Activated B cell treated with CpG ODN at 0.5 μM for 24 hours (primary cell): ENCODE measurements around the gene GTF2F2. TPM values are rescaled to one million over a fixed set of nuclear protein-coding genes. Genes with fewer than 3 reads are reported as not detected.

Source experiments
- ATAC-seq: fragments of 200-7000 bp; cut with Tn5 transposase; one replicate; pipeline ENCODE4 v1.10.0; 2021; ENCODE audit warnings: low read depth, mild to moderate bottlenecking, moderate library complexity
- CTCF ChIA-PET: fragments of 350-600 bp; sonication (Branson Sonifier 250); formaldehyde crosslinking; loops from one replicate; lab custom pipeline; 2021; ENCODE audit warnings: antibody characterized with exemption; lab: Charles Lee
- POLR2A ChIA-PET: fragments of 350-600 bp; sonication (Branson Sonifier 250); formaldehyde crosslinking; loops from one replicate; lab custom pipeline; 2021; ENCODE audit warnings: antibody characterized with exemption; lab: Charles Lee
- DNase-seq: peaks from one replicate; pipeline ENCODE4 v3.0.0; 2022
- H3K27ac Mint-ChIP-seq: one replicate; pipeline ENCODE4 v1.8.0; 2020; ENCODE audit warnings: mixed read lengths
- H3K27me3 Mint-ChIP-seq: one replicate; pipeline ENCODE4 v1.8.0; 2021; ENCODE audit warnings: mixed read lengths
- H3K36me3 Mint-ChIP-seq: one replicate; pipeline ENCODE4 v1.8.0; 2021; ENCODE audit warnings: low read depth, mixed read lengths
- H3K4me1 Mint-ChIP-seq: one replicate; pipeline ENCODE4 v1.8.0; 2021; ENCODE audit warnings: mixed read lengths
- H3K4me3 Mint-ChIP-seq: one replicate; pipeline ENCODE4 v1.8.0; 2020; ENCODE audit warnings: mild to moderate bottlenecking, mixed read lengths
- H3K9me3 Mint-ChIP-seq: one replicate; pipeline ENCODE4 v1.8.0; 2020; ENCODE audit warnings: mixed read lengths
- CTCF ChIP-seq: fragments of 200-600 bp; IDR thresholded peaks from one replicate; pipeline ENCODE4 v1.8.0; 2022; ENCODE audit warnings: antibody characterized with exemption, mild to moderate bottlenecking
- intact Hi-C: fragments of 100-400 bp; cut with micrococcal nuclease; formaldehyde crosslinking; loops from one replicate; pipeline ENCODE4 v1.15.1; 2024
- total RNA-seq: library from RNA; stranded (reverse); gene quantifications from 2 replicates; pipeline ENCODE4 v1.2.3, GENCODE V29; 2022

GTF2F2 gene
- total RNA-seq, 1 donor from 2014 or later: 19.8 TPM

- Mint-ChIP-seq H3K4me1 (peaks cover 71% of the 10 kb centered on the region), H3K27ac (peak overlapping the region; percentile 50), H3K27me3 (no peaks in the 10 kb centered on the region), H3K9me3 (no peaks in the 10 kb centered on the region), H3K36me3 (peaks cover 23% of the 10 kb centered on the region), H3K4me3 (no peak overlapping the region)
- ChIA-PET POLR2A (interaction anchor here (2.3 kb wide), 1 partner anchor 10 kb away, joined by 15 read pairs; the partner anchor contains the start of gene TPT1), CTCF (no interaction called here)
- TF ChIP-seq CTCF: no peak
- intact Hi-C loops: no loop called here
- DNase-seq (no peak), ATAC-seq (no peak)
Observed at GRCh38 chr13:45331123-45331619, 210.9 kb downstream of the GTF2F2 start.

GRCh38 chr13:45331692-45332035 lies 211.4 kb downstream of the GTF2F2 start:
- no peak overlapping the region for H3K4me3 Mint-ChIP-seq
- H3K9me3 Mint-ChIP-seq: no peaks in the 10 kb centered on the region

GRCh38 chr13:45332036-45332830 lies 211.9 kb downstream of the GTF2F2 start:
- H3K36me3 Mint-ChIP-seq: peaks cover 34% of the 10 kb centered on the region

More at GRCh38 chr13:45331692-45332035, 211.4 kb downstream of the GTF2F2 start:
- Mint-ChIP-seq H3K27ac (peak overlapping the region; percentile 50), H3K36me3 (peaks cover 28% of the 10 kb centered on the region), H3K4me1 (peaks cover 76% of the 10 kb centered on the region), H3K27me3 (no peaks in the 10 kb centered on the region)
- intact Hi-C loops: no loop called here
- ATAC-seq (no peak), DNase-seq (no peak)
- POLR2A ChIA-PET: interaction anchor here (2.3 kb wide), 1 partner anchor 9 kb away, joined by 15 read pairs; the partner anchor contains the start of gene TPT1
- CTCF ChIA-PET: no interaction called here
- no peak for TF ChIP-seq CTCF

GRCh38 chr13:45332831-45333219 lies 212.5 kb downstream of the GTF2F2 start:
- H3K4me3 Mint-ChIP-seq: no peak overlapping the region
- no peaks in the 10 kb centered on the region for H3K9me3 Mint-ChIP-seq
- peak overlapping the region; percentile 48 for H3K27ac Mint-ChIP-seq
- H3K27me3 Mint-ChIP-seq: no peaks in the 10 kb centered on the region
- intact Hi-C loops: no loop called here
- ATAC-seq (no peak), DNase-seq (no peak)
- ChIA-PET POLR2A (interaction anchor here (0.8 to 2.3 kb wide), 2 partner anchors 8 to 35 kb away, joined by 3 to 15 read pairs; partner anchors contain the start of gene TPT1), CTCF (no interaction called here)
- H3K36me3 Mint-ChIP-seq: peaks cover 40% of the 10 kb centered on the region
- TF ChIP-seq CTCF: no peak
- peaks cover 84% of the 10 kb centered on the region for H3K4me1 Mint-ChIP-seq

More at GRCh38 chr13:45332036-45332830, 211.9 kb downstream of the GTF2F2 start:
- Mint-ChIP-seq H3K27ac (peak overlapping the region; percentile 48), H3K27me3 (no peaks in the 10 kb centered on the region), H3K9me3 (no peaks in the 10 kb centered on the region), H3K4me1 (peaks cover 82% of the 10 kb centered on the region), H3K4me3 (no peak overlapping the region)
- TF ChIP-seq CTCF: no peak
- DNase-seq (no peak), ATAC-seq (no peak)
- intact Hi-C loops: no loop called here
- ChIA-PET POLR2A (interaction anchor here (0.8 to 2.3 kb wide), 2 partner anchors 9 to 36 kb away, joined by 3 to 15 read pairs; partner anchors contain the start of gene TPT1), CTCF (no interaction called here)
